GM12878 (cell line): ENCODE measurements around the gene SLC20A1. TPM values are rescaled to one million over a fixed set of nuclear protein-coding genes. Genes with fewer than 3 reads are reported as not detected.

Experiments used
- ATF7 ChIP-seq: fragments of 450-650 bp; IDR thresholded peaks from 2 replicates; pipeline ENCODE4 v1.6.1; 2016; ENCODE audit warnings: low read depth, mild to moderate bottlenecking
- BHLHE40 ChIP-seq, 2 experiments: fragments of 450-650 bp in 1 of 2; IDR thresholded peaks; 2 replicates each; pipeline ENCODE4 v1.6.1; 2011 to 2017; ENCODE audit warnings: low read depth in 2 of 2, borderline replicate concordance in 1 of 2, improper control_type of control experiment in 1 of 2, low read length in 1 of 2, mild to moderate bottlenecking in 1 of 2
- EP300 ChIP-seq, 2 experiments: fragments of 150-350 bp in 1 of 2; IDR thresholded peaks; 2 replicates each; pipeline ENCODE4 v1.6.1; 2011 to 2012; ENCODE audit warnings: low read depth in 2 of 2, low read length in 2 of 2, borderline replicate concordance in 1 of 2, improper control_type of control experiment in 1 of 2, inconsistent platforms in 1 of 2; ENCODE audit not compliant: control insufficient read depth in 1 of 2
- FOXM1 ChIP-seq: IDR thresholded peaks from 2 replicates; pipeline ENCODE4 v1.6.1; 2012; ENCODE audit warnings: low read depth, mild to moderate bottlenecking, inconsistent platforms, low read length, moderate library complexity
- IKZF1 ChIP-seq: fragments of 450-650 bp; conservative IDR thresholded peaks from 2 replicates; pipeline ENCODE4 v1.6.1; 2017; ENCODE audit warnings: antibody characterized with exemption, mild to moderate bottlenecking
- IKZF2 ChIP-seq, 2 experiments: fragments of 450-650 bp; IDR thresholded peaks; 2 replicates each; pipeline ENCODE4 v1.6.1; 2017; ENCODE audit warnings: mild to moderate bottlenecking in 2 of 2, moderate library complexity in 2 of 2
- MEF2B ChIP-seq: fragments of 450-650 bp; IDR thresholded peaks from 2 replicates; pipeline ENCODE4 v1.6.1; 2018; ENCODE audit warnings: mild to moderate bottlenecking, moderate library complexity; ENCODE audit not compliant: partially characterized antibody, poor library complexity, severe bottlenecking
- MTA2 ChIP-seq: fragments of 450-650 bp; IDR thresholded peaks from 2 replicates; pipeline ENCODE4 v1.6.1; 2016; ENCODE audit warnings: low read depth, mild to moderate bottlenecking, moderate library complexity
- NBN ChIP-seq: fragments of 450-650 bp; IDR thresholded peaks from 2 replicates; pipeline ENCODE4 v1.6.1; 2016
- PAX5 ChIP-seq: IDR thresholded peaks from 2 replicates; pipeline ENCODE4 v1.6.1; 2011; ENCODE audit warnings: low read depth, low read length, borderline replicate concordance
- PAX8 ChIP-seq: fragments of 450-650 bp; IDR thresholded peaks from 2 replicates; pipeline ENCODE4 v1.6.1; 2017; ENCODE audit warnings: mild to moderate bottlenecking, moderate library complexity
- RB1 ChIP-seq: fragments of 450-650 bp; formaldehyde crosslinking; IDR thresholded peaks from 2 replicates; pipeline ENCODE4 v1.6.1; 2017; ENCODE audit warnings: mild to moderate bottlenecking, borderline replicate concordance
- RUNX3 ChIP-seq: IDR thresholded peaks from 2 replicates; pipeline ENCODE4 v1.6.1; 2012; ENCODE audit warnings: low read length, inconsistent platforms
- SREBF2 ChIP-seq: IDR thresholded peaks from 2 replicates; pipeline ENCODE4 v1.6.1; 2012; ENCODE audit warnings: mild to moderate bottlenecking, low read length
- TCF3 ChIP-seq: IDR thresholded peaks from 2 replicates; pipeline ENCODE4 v1.6.1; 2012; ENCODE audit warnings: low read depth, mild to moderate bottlenecking, low read length, borderline replicate concordance; ENCODE audit not compliant: insufficient read depth
- WRNIP1 ChIP-seq: IDR thresholded peaks from 2 replicates; pipeline ENCODE4 v1.6.1; 2011; ENCODE audit warnings: low read depth, low read length, improper control_type of control experiment, borderline replicate concordance
- polyA plus RNA-seq, 11 experiments: library from polyadenylated mRNA; depleted of rRNA in 4 of 11; unstranded in 6 of 11; stranded (reverse) in 5 of 11; fragments of >200 nt; fragmentation: Nextera tagmentation in 4 of 11; fragmentation: Illumina TruSeq in 1 of 11; extraction: Ambion mirVana in 4 of 11; extraction: Trizol in 1 of 11; gene quantifications; 1 replicate in 1 of 11; 2 replicates in 10 of 11; pipeline versions ENCODE4 v1.2.1 to v1.2.3, GENCODE V29; 2011 to 2016; ENCODE audit warnings: inconsistent platforms in 2 of 11, missing spikeins in 2 of 11, low read depth in 1 of 11
- total RNA-seq, 4 experiments: library from RNA; depleted of rRNA in 3 of 4; stranded (reverse); fragments of >200 nt in 3 of 4; fragmentation: Illumina TruSeq in 1 of 4; extraction: Trizol in 1 of 4; gene quantifications; 2 replicates each; pipeline versions ENCODE4 v1.2.1 to v1.2.3, GENCODE V29; 2013 to 2021
- TF ChIP-seq, protein P1 (sequence below): fragments of 450-650 bp; IDR thresholded peaks from 2 replicates; pipeline ENCODE4 v1.6.1; 2017; ENCODE audit warnings: low read depth, mild to moderate bottlenecking, moderate library complexity
- TF ChIP-seq, protein P2 (sequence below): fragments of 450-650 bp; IDR thresholded peaks from 2 replicates; pipeline ENCODE4 v1.6.1; 2017; ENCODE audit warnings: borderline replicate concordance
- TF ChIP-seq, protein P3 (sequence below): IDR thresholded peaks from 2 replicates; pipeline ENCODE4 v1.6.1; 2012; ENCODE audit warnings: low read depth, low read length, improper control_type of control experiment

SLC20A1 gene
- total and polyA plus RNA-seq, 10 of the 15 experiments (the other 5 are each of a cell fraction or from before 2014, with no cell fraction given): 21.2 to 59.1 (median 43.2) TPM

DNA sequence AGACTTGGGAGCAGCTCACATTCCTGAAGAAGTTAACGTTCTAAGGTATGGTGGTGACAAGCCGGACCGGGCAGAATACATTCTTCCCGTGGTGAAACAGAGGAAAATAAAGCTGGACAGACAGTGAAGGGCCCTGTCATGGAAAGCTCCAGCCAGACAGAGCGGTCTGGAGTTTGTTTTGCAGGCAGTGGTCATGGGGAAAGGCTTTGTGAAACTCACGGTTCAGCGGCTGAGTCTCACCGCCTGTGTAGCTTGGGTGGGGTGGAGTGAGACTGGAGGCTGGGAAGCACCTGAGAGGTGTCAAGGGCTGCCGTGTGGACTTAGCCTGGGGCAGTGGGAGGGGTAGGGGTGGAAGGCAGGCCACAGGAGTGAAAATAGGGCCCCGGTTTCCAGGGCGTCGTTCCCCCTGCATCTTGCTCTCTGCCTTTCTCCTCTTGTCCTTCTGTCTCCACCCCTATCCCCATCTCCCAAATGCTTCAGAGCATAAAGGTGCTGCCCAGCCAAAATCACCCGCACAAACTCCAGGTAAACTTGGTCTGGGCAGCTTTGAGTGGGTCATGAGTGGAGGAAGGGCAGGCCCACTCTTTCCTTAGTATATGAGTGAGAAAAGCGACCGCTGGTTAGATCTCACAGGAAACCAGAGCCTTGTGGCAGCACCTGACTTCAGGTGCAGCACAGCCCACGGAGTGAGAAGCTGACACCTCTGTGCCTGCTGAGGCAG is 11.4 kb upstream of the SLC20A1 start (continued):
- TF ChIP-seq, protein P1, sequence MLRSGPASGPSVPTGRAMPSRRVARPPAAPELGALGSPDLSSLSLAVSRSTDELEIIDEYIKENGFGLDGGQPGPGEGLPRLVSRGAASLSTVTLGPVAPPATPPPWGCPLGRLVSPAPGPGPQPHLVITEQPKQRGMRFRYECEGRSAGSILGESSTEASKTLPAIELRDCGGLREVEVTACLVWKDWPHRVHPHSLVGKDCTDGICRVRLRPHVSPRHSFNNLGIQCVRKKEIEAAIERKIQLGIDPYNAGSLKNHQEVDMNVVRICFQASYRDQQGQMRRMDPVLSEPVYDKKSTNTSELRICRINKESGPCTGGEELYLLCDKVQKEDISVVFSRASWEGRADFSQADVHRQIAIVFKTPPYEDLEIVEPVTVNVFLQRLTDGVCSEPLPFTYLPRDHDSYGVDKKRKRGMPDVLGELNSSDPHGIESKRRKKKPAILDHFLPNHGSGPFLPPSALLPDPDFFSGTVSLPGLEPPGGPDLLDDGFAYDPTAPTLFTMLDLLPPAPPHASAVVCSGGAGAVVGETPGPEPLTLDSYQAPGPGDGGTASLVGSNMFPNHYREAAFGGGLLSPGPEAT: peak; percentile 69; the same call in 1 of the 2 replicates
- TF ChIP-seq WRNIP1 (no peak), BHLHE40 (IDR thresholded peaks at IDR 0.05; ENCODE audit: borderline replicate concordance in 1 of 2, low read depth in 2 of 2, low read length in 1 of 2) (peak in 1 of 2 experiments; percentile 71; a peak in 3 of 4 replicates), RUNX3 (peak; percentile 25; the same call in 1 of the 2 replicates), PAX8 (no peak), ATF7 (peak; percentile 31; the same call in 1 of the 2 replicates), FOXM1 (no peak), SREBF2 (no peak), TCF3 (no peak), MTA2 (peak; percentile 38; the same call in 1 of the 2 replicates), IKZF1 (peak; percentile 76), RB1 (no peak), IKZF2 (IDR thresholded peaks at IDR 0.05) (peak; percentile 62 to 71; a peak in 3 of 4 replicates), NBN (peak; percentile 60), EP300 (IDR thresholded peaks at IDR 0.05; ENCODE audit: borderline replicate concordance in 1 of 2, control insufficient read depth in 1 of 2, low read depth in 2 of 2, low read length in 2 of 2) (peak in 1 of 2 experiments; percentile 35; a peak in 1 of 4 replicates), MEF2B (no peak), PAX5 (peak; percentile 60; the same call in 1 of the 2 replicates)
- TF ChIP-seq, protein P2, sequence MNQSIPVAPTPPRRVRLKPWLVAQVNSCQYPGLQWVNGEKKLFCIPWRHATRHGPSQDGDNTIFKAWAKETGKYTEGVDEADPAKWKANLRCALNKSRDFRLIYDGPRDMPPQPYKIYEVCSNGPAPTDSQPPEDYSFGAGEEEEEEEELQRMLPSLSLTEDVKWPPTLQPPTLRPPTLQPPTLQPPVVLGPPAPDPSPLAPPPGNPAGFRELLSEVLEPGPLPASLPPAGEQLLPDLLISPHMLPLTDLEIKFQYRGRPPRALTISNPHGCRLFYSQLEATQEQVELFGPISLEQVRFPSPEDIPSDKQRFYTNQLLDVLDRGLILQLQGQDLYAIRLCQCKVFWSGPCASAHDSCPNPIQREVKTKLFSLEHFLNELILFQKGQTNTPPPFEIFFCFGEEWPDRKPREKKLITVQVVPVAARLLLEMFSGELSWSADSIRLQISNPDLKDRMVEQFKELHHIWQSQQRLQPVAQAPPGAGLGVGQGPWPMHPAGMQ: no peak; the same call in 1 of the 2 replicates
- TF ChIP-seq, protein P3, sequence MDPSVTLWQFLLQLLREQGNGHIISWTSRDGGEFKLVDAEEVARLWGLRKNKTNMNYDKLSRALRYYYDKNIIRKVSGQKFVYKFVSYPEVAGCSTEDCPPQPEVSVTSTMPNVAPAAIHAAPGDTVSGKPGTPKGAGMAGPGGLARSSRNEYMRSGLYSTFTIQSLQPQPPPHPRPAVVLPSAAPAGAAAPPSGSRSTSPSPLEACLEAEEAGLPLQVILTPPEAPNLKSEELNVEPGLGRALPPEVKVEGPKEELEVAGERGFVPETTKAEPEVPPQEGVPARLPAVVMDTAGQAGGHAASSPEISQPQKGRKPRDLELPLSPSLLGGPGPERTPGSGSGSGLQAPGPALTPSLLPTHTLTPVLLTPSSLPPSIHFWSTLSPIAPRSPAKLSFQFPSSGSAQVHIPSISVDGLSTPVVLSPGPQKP: no peak
